ENCODE data around the gene LIF. TPM values are rescaled to one million over a fixed set of nuclear protein-coding genes. Genes with fewer than 3 reads are reported as not detected.
A peak's percentile ranks its signal among the peaks of the same experiment; 100 is the strongest.

The LIF gene
- total RNA-seq, 2 donors from 2014 or later, result 0.31 to 0.77 TPM

- 91 to 96% methylated on average over 10 to 11 of the region's 11 CpGs for WGBS, 2 experiments (ENCODE audit: insufficient coverage in 1 of 2, insufficient read length in 1 of 2)
- peak overlapping the region; percentile 71 for H3K4me3 Mint-ChIP-seq
- no peaks in the 10 kb centered on the region for H3K9me3 ChIP-seq (ENCODE audit: control insufficient read depth, low read length)
- H3K27ac ChIP-seq (ENCODE audit: low read depth, low read length), result no peak overlapping the region
- H3K4me1 ChIP-seq (ENCODE audit: control insufficient read depth, insufficient read depth, low read length), result no peaks in the 10 kb centered on the region
- no peak for TF ChIP-seq CTCF (conservative IDR thresholded peaks at IDR 0.05)
- peaks cover 5% of the 10 kb centered on the region for H3K4me1 Mint-ChIP-seq
- no peaks in the 10 kb centered on the region for H3K36me3 ChIP-seq (ENCODE audit: control insufficient read depth, insufficient read depth, low read length)
- H3K9me3 Mint-ChIP-seq, result no peaks in the 10 kb centered on the region
- no peak for DNase-seq
- no peak overlapping the region for H3K27ac Mint-ChIP-seq
- no peaks in the 10 kb centered on the region for H3K36me3 Mint-ChIP-seq (ENCODE audit: low read depth)
- H3K4me3 ChIP-seq (ENCODE audit: low read length), result no peak overlapping the region
- peaks cover 38% of the 10 kb centered on the region for H3K27me3 ChIP-seq (ENCODE audit: control insufficient read depth, insufficient read depth, low read length, poor library complexity, severe bottlenecking)
- peaks cover 43% of the 10 kb centered on the region for H3K27me3 Mint-ChIP-seq (ENCODE audit: insufficient read depth)
- H3K9ac ChIP-seq (ENCODE audit: extremely low read depth, low read length, poor library complexity, severe bottlenecking), result no peak overlapping the region
Measured at GRCh38 chr22:30247561-30247960, 1.0 kb upstream of the LIF start.

GRCh38 chr22:30246814-30247376, 336 bp upstream of the LIF start:
- H3K27me3 Mint-ChIP-seq (ENCODE audit: insufficient read depth), result peaks cover 43% of the 10 kb centered on the region
- no peak overlapping the region for H3K27ac ChIP-seq (ENCODE audit: low read depth, low read length)
- H3K4me1 ChIP-seq (ENCODE audit: control insufficient read depth, insufficient read depth, low read length), result no peaks in the 10 kb centered on the region
- no peaks in the 10 kb centered on the region for H3K9me3 Mint-ChIP-seq
- H3K9me3 ChIP-seq (ENCODE audit: control insufficient read depth, low read length), result no peaks in the 10 kb centered on the region
- no peak overlapping the region for H3K9ac ChIP-seq (ENCODE audit: extremely low read depth, low read length, poor library complexity, severe bottlenecking)
- H3K36me3 Mint-ChIP-seq (ENCODE audit: low read depth), result no peaks in the 10 kb centered on the region
- peak; percentile 48 for DNase-seq
- H3K4me1 Mint-ChIP-seq, result peaks cover 5% of the 10 kb centered on the region
- H3K4me3 Mint-ChIP-seq, result peak overlapping the region; percentile 71
- H3K27ac Mint-ChIP-seq, result no peak overlapping the region
- no peaks in the 10 kb centered on the region for H3K36me3 ChIP-seq (ENCODE audit: control insufficient read depth, insufficient read depth, low read length)
- H3K27me3 ChIP-seq (ENCODE audit: control insufficient read depth, insufficient read depth, low read length, poor library complexity, severe bottlenecking), result peaks cover 38% of the 10 kb centered on the region
- H3K4me3 ChIP-seq (ENCODE audit: low read length), result peak overlapping the region; percentile 78
- WGBS, 2 experiments (ENCODE audit: insufficient coverage in 1 of 2, insufficient read length in 1 of 2), result 45 to 59% methylated on average over 6 to 15 of the region's 15 CpGs
- TF ChIP-seq CTCF (conservative IDR thresholded peaks at IDR 0.05), result no peak

GRCh38 chr22:30245181-30245984, 1.2 kb downstream of the LIF start:
- no peak overlapping the region for H3K27ac ChIP-seq (ENCODE audit: low read depth, low read length)
- no peaks in the 10 kb centered on the region for H3K4me1 ChIP-seq (ENCODE audit: control insufficient read depth, insufficient read depth, low read length)
- Mint-ChIP-seq H3K27me3 (ENCODE audit: insufficient read depth) (peaks cover 43% of the 10 kb centered on the region), H3K36me3 (ENCODE audit: low read depth) (no peaks in the 10 kb centered on the region), H3K27ac (no peak overlapping the region), H3K4me1 (peaks cover 5% of the 10 kb centered on the region), H3K4me3 (peak overlapping the region; percentile 71), H3K9me3 (no peaks in the 10 kb centered on the region)
- no peak overlapping the region for H3K9ac ChIP-seq (ENCODE audit: extremely low read depth, low read length, poor library complexity, severe bottlenecking)
- DNase-seq, result peak; percentile 80
- no peaks in the 10 kb centered on the region for H3K9me3 ChIP-seq (ENCODE audit: control insufficient read depth, low read length)
- no peak for TF ChIP-seq CTCF (conservative IDR thresholded peaks at IDR 0.05)
- peaks cover 38% of the 10 kb centered on the region for H3K27me3 ChIP-seq (ENCODE audit: control insufficient read depth, insufficient read depth, low read length, poor library complexity, severe bottlenecking)
- 36% methylated on average over 12 of the region's 15 CpGs; no CpG with 5 or more reads in 1 of the 2 experiments for WGBS, 2 experiments (ENCODE audit: insufficient coverage in 1 of 2, insufficient read length in 1 of 2)
- peak overlapping the region; percentile 78 for H3K4me3 ChIP-seq (ENCODE audit: low read length)
- H3K36me3 ChIP-seq (ENCODE audit: control insufficient read depth, insufficient read depth, low read length), result no peaks in the 10 kb centered on the region

All from endodermal cell (in vitro differentiated cells).